Naive thymus-derived CD8-positive, alpha-beta T cell (primary cell): Measurements from ENCODE around the gene SYPL2. TPM values are rescaled to one million over a fixed set of nuclear protein-coding genes. Genes with fewer than 3 reads are reported as not detected.

Experiments used
- ATAC-seq, 2 donors: fragments of 150-1000 bp; cut with Tn5 transposase in 1 of 2; sonication (Bioruptor Pico), chemical (Tn5 transposase) in 1 of 2; 1 replicate in 1 of 2; 2 replicates in 1 of 2; pipeline ENCODE4 v1.10.0; 2021; ENCODE audit warnings: mild to moderate bottlenecking in 2 of 2, moderate library complexity in 2 of 2
- POLR2A ChIA-PET: fragments of 350-600 bp; sonication (Branson Sonifier 250); formaldehyde crosslinking; loops from one replicate; lab custom pipeline; 2021; ENCODE audit warnings: antibody characterized with exemption; lab: Charles Lee
- DNase-seq, 10 donors: peaks; one replicate each; pipeline versions ENCODE4 v3.0.0 to v3.0.0-alpha.2; 2020 to 2022
- H3K27ac Mint-ChIP-seq, 10 donors: one replicate each; pipeline ENCODE4 v1.8.0; 2020 to 2022; ENCODE audit warnings: mild to moderate bottlenecking in 10 of 10, mixed read lengths in 10 of 10, moderate library complexity in 4 of 10, inconsistent platforms in 1 of 10
- H3K27me3 Mint-ChIP-seq, 5 donors: one replicate each; pipeline ENCODE4 v1.8.0; 2021 to 2022; ENCODE audit warnings: mixed read lengths in 5 of 5
- H3K36me3 Mint-ChIP-seq, 3 donors: one replicate each; pipeline ENCODE4 v1.8.0; 2020 to 2022; ENCODE audit warnings: mixed read lengths in 3 of 3, mild to moderate bottlenecking in 2 of 3, inconsistent platforms in 1 of 3
- H3K4me1 Mint-ChIP-seq, 4 donors: one replicate each; pipeline ENCODE4 v1.8.0; 2021 to 2022; ENCODE audit warnings: mixed read lengths in 4 of 4
- H3K4me3 Mint-ChIP-seq, 10 donors: one replicate each; pipeline ENCODE4 v1.8.0; 2020 to 2022; ENCODE audit warnings: mild to moderate bottlenecking in 10 of 10, mixed read lengths in 10 of 10, moderate library complexity in 6 of 10, inconsistent platforms in 1 of 10
- H3K9me3 Mint-ChIP-seq, 9 donors: one replicate each; pipeline ENCODE4 v1.8.0; 2020 to 2022; ENCODE audit warnings: mixed read lengths in 9 of 9, mild to moderate bottlenecking in 3 of 9, inconsistent platforms in 1 of 9, moderate library complexity in 1 of 9
- polyA plus RNA-seq, 3 donors: library from polyadenylated mRNA; unstranded; fragments of 300-500 nt; fragmentation: Illumina TruSeq; gene quantifications; one replicate each; pipeline ENCODE4 v1.2.3, GENCODE V29; 2021
- total RNA-seq, 8 experiments: library from RNA in 2 of 8; stranded (reverse) in 2 of 8; gene quantifications; one replicate each; pipeline ENCODE4 v1.2.3 and lab custom pipeline; 2021 to 2026

Gene SYPL2
- total and polyA plus RNA-seq, 5 experiments from 2014 or later = 0.22 TPM; not detected in 4

DNA sequence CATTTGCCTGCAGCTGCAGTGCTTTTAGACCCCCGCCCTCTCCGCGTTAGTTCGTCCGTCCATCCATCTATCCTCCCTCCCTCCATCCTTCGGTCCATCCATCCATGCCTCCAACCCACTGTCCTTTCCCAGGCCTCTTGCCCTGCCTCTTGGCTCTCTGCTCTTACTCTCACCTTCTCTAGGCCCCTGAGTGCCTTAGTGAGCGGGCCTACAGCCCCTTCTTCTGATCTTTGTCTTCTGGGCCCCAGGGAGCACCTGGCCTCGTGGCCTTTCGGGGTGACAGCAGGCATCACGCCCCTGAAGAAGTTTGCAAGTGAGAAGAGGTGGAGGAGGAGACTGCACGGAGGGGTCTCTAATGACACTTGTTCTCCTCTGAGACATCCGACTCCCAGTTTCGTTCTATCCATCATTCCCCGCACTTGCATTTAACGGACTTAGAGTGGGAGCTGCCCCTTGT is 18.2 kb downstream of the SYPL2 start:
- ATAC-seq = no peak
- Mint-ChIP-seq H3K4me1 (peaks cover 22 to 41% (median 35%) of the 10 kb centered on the region in 4 donors), H3K27ac (peak overlapping the region; percentile 85 to 96 (median 91)), H3K9me3 (no peaks in the 10 kb centered on the region), H3K4me3 (peak overlapping the region; percentile 88 to 99 (median 96)), H3K27me3 (peaks cover 0 to 7% (median 4%) of the 10 kb centered on the region in 5 donors), H3K36me3 (peaks cover 0 to 13% (median 0%) of the 10 kb centered on the region in 3 donors)
- POLR2A ChIA-PET = interaction anchor here (0.6 to 4.9 kb wide), 17 partner anchors 9 to 835 kb away, joined by 3 to 55 read pairs (median 6); partner anchors contain the start of genes AMIGO1, CELSR2, CYB561D1 and GNAI3
- peak in 1 of 10 donors; percentile 59 for DNase-seq

DNA sequence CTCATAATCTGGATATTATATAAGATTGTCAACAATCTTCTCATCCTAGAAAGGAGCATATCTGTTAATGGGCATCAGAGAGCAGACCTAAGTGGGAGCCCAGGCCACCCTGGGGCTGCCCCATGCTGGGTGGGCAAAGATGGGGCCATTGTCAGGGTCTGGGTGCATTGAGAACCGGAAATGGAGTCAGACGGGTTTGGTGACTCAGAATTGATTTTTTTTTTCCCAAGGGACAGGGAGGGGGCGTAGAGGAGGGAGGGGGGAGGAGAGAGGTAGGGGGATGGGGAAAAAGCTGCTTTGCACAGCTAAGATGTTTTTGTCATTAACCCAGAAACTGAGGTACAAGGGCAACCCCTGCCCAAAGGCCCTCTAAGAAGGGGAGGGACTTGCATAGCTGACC is 18.7 kb downstream of the SYPL2 start:
- H3K27ac Mint-ChIP-seq = peak overlapping the region; percentile 85 to 96 (median 91)
- H3K4me3 Mint-ChIP-seq = peak overlapping the region; percentile 88 to 99 (median 96)
- ATAC-seq (no peak), DNase-seq (peak in 1 of 10 donors; percentile 18)
- peaks cover 0 to 16% (median 0%) of the 10 kb centered on the region in 3 donors for H3K36me3 Mint-ChIP-seq
- H3K4me1 Mint-ChIP-seq = peaks cover 22 to 41% (median 35%) of the 10 kb centered on the region in 4 donors
- POLR2A ChIA-PET = interaction anchor here (1.1 to 4.9 kb wide), 8 partner anchors 9 to 63 kb away, joined by 3 to 55 read pairs (median 22); partner anchors contain the start of genes CYB561D1, GNAI3 and PSMA5
- no peaks in the 10 kb centered on the region for H3K9me3 Mint-ChIP-seq
- peaks cover 0 to 6% (median 0%) of the 10 kb centered on the region in 5 donors for H3K27me3 Mint-ChIP-seq

DNA sequence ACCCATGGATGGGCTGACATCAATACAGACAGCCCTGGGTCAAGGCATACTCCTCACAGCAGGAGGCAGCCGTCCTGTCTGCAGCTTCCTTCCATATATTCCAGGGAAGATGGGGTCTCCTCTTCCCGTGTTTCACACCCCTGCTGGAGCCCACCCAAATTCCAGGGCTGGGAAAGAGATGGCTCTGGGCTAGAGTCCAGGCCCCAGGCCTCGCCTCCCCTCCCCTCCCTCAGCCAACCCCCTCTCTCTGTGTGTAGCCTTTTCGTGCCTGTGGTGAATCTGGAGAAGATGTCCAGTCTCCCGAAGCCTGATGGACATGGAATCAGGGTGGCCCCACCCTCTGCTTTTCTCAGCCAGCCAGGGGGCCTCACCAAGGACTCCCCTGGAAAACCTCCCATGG is 20.9 kb downstream of the SYPL2 start:
- Mint-ChIP-seq H3K27ac (no peak overlapping the region), H3K36me3 (peaks cover 0 to 19% (median 0%) of the 10 kb centered on the region in 3 donors), H3K9me3 (no peaks in the 10 kb centered on the region), H3K4me3 (no peak overlapping the region), H3K27me3 (no peaks in the 10 kb centered on the region), H3K4me1 (peaks cover 26 to 47% (median 39%) of the 10 kb centered on the region in 4 donors)
- no peak for DNase-seq
- POLR2A ChIA-PET = interaction anchor here (0.8 to 19.1 kb wide), 4 partner anchors 9 to 44 kb away, joined by 3 to 337 read pairs (median 30); partner anchors contain the start of gene AMIGO1
- ATAC-seq = no peak

DNA sequence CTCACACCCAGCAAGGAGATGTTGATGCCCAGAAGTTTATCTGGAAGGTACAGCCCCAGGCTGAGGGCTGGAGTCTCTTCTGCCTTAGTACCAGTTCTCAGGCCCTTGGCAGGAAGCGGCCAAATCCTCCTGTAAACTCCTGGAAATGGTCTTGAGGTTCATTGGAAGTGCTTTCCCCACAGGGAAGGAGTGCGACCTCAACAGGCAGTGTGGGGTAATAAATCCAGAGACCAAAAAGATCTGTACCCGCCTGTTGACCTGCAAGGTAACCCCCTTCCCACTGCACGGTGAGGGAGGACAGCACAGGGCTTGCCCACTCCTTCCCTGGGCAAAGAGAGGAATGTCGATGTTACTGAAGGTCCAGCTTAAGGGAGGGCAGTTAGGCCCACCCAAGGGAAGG is 21.9 kb downstream of the SYPL2 start:
- peaks cover 22 to 38% (median 32%) of the 10 kb centered on the region in 4 donors for H3K4me1 Mint-ChIP-seq
- ATAC-seq (no peak), DNase-seq (no peak)
- POLR2A ChIA-PET = interaction anchor here (0.8 to 19.1 kb wide), 3 partner anchors 9 to 20 kb away, joined by 3 to 337 read pairs (median 5); partner anchors contain the start of gene AMIGO1
- H3K27me3 Mint-ChIP-seq = no peaks in the 10 kb centered on the region
- H3K27ac Mint-ChIP-seq = no peak overlapping the region
- H3K9me3 Mint-ChIP-seq = no peaks in the 10 kb centered on the region
- peaks cover 0 to 19% (median 0%) of the 10 kb centered on the region in 3 donors for H3K36me3 Mint-ChIP-seq
- no peak overlapping the region for H3K4me3 Mint-ChIP-seq

DNA sequence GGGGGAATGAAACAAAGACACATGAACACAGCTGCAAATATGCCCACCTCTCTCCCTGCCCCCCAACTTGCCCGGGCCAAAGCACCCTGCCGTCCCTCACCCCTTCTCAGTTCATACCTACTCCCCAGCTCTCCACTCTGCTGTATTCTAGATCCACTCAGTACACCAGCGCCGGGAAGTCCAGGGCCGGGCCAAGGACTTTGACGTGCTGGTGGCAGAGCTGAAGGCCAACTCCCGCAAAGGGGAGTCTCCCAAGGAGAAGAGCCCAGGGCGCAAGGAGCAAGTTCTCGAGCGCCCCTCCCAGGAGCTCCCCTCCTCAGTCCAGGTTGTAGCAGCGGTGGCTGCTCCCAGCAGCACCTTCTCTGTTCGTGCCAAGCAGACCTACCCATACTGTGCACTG is 22.4 kb downstream of the SYPL2 start:
- Mint-ChIP-seq H3K27ac (no peak overlapping the region), H3K9me3 (no peaks in the 10 kb centered on the region)
- POLR2A ChIA-PET = interaction anchor here (19.1 to 22.6 kb wide), 2 partner anchors 20 to 45 kb away, joined by 337 to 462 read pairs; partner anchors contain the start of genes AMIGO1 and GPR61

DNA sequence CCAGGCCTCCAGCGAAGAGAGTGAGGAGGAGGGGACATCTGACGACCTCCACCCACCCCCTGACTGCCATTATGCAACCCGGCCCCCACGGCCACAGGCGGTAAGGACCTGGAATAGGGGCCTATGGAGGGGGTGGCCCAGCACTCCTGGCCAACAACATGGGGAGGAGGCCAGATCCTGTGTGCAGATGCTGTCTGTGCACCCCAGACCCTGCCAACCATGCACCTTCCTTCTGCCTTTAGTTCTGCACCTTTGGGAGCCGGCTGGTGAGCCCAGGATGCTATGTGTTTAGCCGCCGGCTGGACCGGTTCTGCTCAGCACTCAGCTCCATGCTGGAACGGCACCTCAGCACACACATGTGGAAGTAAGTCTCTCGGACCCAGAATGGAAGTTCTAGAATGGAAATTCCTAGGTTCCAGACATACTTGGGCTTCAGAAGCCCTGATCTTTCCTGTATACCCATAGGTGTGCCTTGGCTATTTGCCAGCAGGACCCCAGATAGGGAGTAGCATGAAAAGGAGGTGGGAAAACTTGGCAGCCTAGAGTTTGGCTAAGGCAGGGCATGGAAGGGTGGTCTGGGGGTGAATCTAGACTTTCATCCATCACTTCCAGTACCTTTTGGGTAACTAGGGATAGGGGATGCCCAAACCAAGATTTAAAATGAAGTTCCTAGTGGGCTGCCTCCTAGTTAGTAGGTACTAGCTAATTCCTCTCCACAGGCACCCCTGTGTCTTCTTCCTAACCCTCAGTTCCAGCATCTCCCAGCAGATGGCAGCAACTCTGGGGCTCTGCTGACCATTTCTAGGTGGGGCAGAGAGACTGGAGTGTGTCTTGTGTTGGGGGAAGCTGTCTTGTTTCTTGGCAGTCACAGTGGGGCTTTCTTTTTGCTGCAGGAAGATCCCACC is 23.9 kb downstream of the SYPL2 start:
- H3K36me3 Mint-ChIP-seq = peaks cover 0 to 21% (median 0%) of the 10 kb centered on the region in 3 donors
- peaks cover 12 to 41% (median 31%) of the 10 kb centered on the region in 4 donors for H3K4me1 Mint-ChIP-seq
- H3K4me3 Mint-ChIP-seq = peak overlapping the region in 2 of 10 donors; percentile 30 to 75
- ATAC-seq = peak; percentile 19 to 24
- H3K27me3 Mint-ChIP-seq = no peaks in the 10 kb centered on the region
- peak; percentile 46 to 83 (median 70) for DNase-seq
- POLR2A ChIA-PET = interaction anchor here (0.8 to 22.6 kb wide), 5 partner anchors 18 to 390 kb away, joined by 3 to 462 read pairs (median 4); partner anchors contain the start of genes AMIGO1, GNAI3, GPR61 and PSMA5
- H3K27ac Mint-ChIP-seq = peak overlapping the region in 3 of 10 donors; percentile 19 to 56 (median 41)
- H3K9me3 Mint-ChIP-seq = no peaks in the 10 kb centered on the region

More for the DNA sequence above, 22.4 kb downstream of the SYPL2 start:
- DNase-seq (no peak), ATAC-seq (no peak)
- Mint-ChIP-seq H3K4me1 (peaks cover 18 to 39% (median 30%) of the 10 kb centered on the region in 4 donors), H3K36me3 (peaks cover 0 to 19% (median 0%) of the 10 kb centered on the region in 3 donors), H3K4me3 (peak overlapping the region in 1 of 10 donors; percentile 32), H3K27me3 (no peaks in the 10 kb centered on the region)

DNA sequence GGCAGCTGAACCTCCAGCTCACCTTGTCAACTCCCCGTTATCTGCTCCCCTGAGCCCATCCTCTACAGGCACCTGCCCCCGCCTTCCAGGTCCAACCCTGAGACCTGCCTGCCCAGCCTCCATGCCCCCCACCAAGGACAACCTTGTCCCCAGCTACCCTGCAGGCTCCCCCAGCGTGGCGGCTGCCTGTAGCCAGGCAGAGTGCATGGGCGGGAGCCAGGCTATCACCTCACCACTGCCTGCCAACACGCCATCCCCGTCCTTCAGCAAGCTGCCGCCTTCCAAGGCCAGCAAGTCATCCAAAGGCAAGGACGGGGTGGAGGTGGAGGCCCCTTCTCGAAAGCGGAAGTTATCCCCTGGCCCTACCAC is 24.6 kb downstream of the SYPL2 start:
- H3K27me3 Mint-ChIP-seq = no peaks in the 10 kb centered on the region
- H3K4me1 Mint-ChIP-seq = peaks cover 16 to 42% (median 34%) of the 10 kb centered on the region in 4 donors
- H3K27ac Mint-ChIP-seq = peak overlapping the region in 3 of 10 donors; percentile 19 to 56 (median 41)
- no peaks in the 10 kb centered on the region for H3K9me3 Mint-ChIP-seq
- ATAC-seq (no peak), DNase-seq (no peak)
- peak overlapping the region in 2 of 10 donors; percentile 30 to 75 for H3K4me3 Mint-ChIP-seq
- POLR2A ChIA-PET = interaction anchor here (0.8 to 22.6 kb wide), 4 partner anchors 18 to 391 kb away, joined by 3 to 462 read pairs (median 170); partner anchors contain the start of genes AMIGO1, GPR61 and PSMA5
- H3K36me3 Mint-ChIP-seq = peaks cover 0 to 26% (median 0%) of the 10 kb centered on the region in 3 donors

DNA sequence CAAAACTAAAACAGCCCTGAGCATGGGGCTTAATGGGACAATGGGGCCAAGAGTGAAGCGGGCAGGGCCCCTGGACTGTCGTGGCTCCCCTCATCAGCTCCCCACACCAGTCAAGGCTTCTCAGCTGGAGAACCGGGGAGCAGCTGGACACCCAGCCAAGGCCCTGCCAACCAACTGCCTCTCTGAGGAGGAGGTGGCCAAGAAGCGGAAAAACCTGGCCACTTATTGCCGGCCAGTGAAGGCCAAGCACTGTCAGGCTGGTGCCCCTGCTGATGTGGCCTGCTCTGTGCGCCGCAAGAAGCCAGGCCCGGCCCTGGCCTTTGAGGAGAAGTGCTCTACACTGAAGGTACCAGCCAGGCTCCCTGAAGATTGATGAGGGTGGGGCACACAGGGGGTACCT is 25.0 kb downstream of the SYPL2 start:
- Mint-ChIP-seq H3K9me3 (no peaks in the 10 kb centered on the region), H3K27me3 (no peaks in the 10 kb centered on the region), H3K27ac (peak overlapping the region in 1 of 10 donors; percentile 27), H3K4me3 (peak overlapping the region in 1 of 10 donors; percentile 18), H3K36me3 (peaks cover 0 to 29% (median 0%) of the 10 kb centered on the region in 3 donors), H3K4me1 (peaks cover 20 to 44% (median 36%) of the 10 kb centered on the region in 4 donors)
- DNase-seq = no peak
- no peak for ATAC-seq
- POLR2A ChIA-PET = interaction anchor here (1.1 to 22.6 kb wide), 3 partner anchors 17 to 66 kb away, joined by 4 to 462 read pairs (median 337); partner anchors contain the start of genes AMIGO1, GPR61 and PSMA5

DNA sequence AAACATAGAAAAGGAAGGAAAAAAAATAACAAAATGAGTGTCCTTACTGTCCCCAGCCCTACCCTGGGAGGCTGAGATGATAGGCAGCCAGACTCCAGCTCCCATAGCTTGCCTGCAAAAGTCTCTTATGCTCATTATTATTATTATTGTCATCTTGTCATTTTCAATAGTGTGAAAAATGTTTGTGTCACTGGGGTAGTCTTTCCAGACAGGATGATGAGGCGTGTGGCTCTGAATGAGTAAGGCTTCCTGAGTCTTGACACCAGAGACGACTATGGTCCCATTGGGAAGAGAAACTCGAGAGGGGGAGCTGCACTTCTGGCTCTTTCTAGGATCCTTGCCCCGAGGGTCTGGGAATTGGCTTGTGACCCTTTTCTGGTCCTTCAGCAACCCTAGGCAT is 26.4 kb downstream of the SYPL2 start:
- peaks cover 0 to 37% (median 3%) of the 10 kb centered on the region in 3 donors for H3K36me3 Mint-ChIP-seq
- POLR2A ChIA-PET = interaction anchor here (1.2 to 22.6 kb wide), 6 partner anchors 8 to 492 kb away, joined by 3 to 462 read pairs (median 19); partner anchors contain the start of genes AHCYL1, AMIGO1, ATXN7L2 and GPR61
- peaks cover 26 to 51% (median 47%) of the 10 kb centered on the region in 4 donors for H3K4me1 Mint-ChIP-seq
- peak overlapping the region in 6 of 10 donors; percentile 13 to 54 (median 26) for H3K4me3 Mint-ChIP-seq
- no peaks in the 10 kb centered on the region for H3K27me3 Mint-ChIP-seq
- H3K9me3 Mint-ChIP-seq = no peaks in the 10 kb centered on the region
- DNase-seq (no peak), ATAC-seq (no peak)
- H3K27ac Mint-ChIP-seq = peak overlapping the region in 4 of 10 donors; percentile 14 to 75 (median 34)

DNA sequence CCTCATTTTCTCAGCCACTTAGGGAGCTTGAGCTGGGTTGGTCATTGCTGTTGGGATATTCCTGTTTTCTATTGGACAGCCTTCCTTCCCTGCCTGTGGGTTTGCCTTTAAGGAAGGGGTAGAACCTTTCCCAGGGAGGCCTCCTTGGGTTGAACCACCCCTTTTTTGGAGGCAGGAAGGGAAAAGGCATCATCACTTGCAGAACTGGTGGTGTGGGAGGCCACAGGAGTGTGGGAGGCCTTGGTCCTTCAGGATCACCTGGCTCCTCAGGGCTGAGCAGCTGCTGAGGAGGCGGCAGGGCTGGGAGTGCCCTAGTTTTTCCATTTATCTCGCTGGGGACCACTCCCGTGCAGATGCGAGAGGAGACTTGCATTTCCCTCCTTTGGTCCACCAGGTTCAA is 26.9 kb downstream of the SYPL2 start:
- Mint-ChIP-seq H3K4me1 (peaks cover 30 to 56% (median 52%) of the 10 kb centered on the region in 4 donors), H3K36me3 (peaks cover 0 to 33% (median 3%) of the 10 kb centered on the region in 3 donors), H3K4me3 (peak overlapping the region in 9 of 10 donors; percentile 92 to 99 (median 95)), H3K27me3 (no peaks in the 10 kb centered on the region), H3K9me3 (no peaks in the 10 kb centered on the region), H3K27ac (peak overlapping the region in 3 of 10 donors; percentile 89 to 97 (median 92))
- DNase-seq = peak in 1 of 10 donors; percentile 28
- POLR2A ChIA-PET = interaction anchor here (1.2 to 22.6 kb wide), 7 partner anchors 9 to 491 kb away, joined by 3 to 462 read pairs (median 11); partner anchors contain the start of genes AHCYL1, AMIGO1, ATXN7L2 and GPR61
- ATAC-seq = no peak

DNA sequence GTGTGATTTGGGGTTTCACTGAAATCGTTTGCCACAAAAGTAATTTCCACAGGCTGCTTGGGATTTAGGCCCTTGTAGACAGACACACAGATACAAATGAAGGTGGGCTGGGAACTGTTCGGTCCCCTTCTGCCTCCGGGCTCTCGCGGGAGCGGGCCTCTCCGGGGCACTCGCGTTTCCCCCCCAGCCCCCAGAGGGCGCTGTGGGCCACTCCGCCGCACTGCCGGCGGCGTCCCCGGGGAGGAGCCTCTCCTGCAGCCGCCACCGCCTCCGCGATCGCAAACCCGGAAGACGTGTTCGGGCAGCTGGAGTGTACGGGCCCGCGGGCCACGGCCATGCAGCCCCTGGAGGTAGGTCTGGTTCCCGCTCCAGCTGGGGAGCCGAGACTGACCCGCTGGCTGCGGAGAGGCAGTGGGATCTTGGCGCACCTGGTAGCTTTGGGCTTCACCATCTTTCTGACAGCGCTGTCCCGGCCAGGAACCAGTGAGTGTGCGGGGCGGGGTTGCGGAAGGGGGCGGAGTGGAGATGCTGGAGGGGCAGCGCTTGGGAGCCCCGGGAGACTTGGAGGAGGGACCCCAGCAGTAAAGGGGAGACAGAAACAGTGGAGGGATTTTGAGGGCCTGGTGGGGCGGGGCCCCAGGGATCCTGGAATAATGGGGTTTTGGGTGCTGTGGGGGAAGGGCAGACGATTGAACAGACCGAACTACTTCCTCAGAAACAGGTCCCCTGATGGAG is 27.6 kb downstream of the SYPL2 start, which contains the start of gene CYB561D1:
TSS of gene CYB561D1 (plus strand) at position 290 of the 735 bp plus-strand sequence. CDS start at position 336, 46 bp downstream.
- peak within 1 kb of the TSS; percentile 78 to 97 (median 91) for H3K27ac Mint-ChIP-seq
- no peaks in the 10 kb centered on the region for H3K9me3 Mint-ChIP-seq
- peaks cover 30 to 61% (median 58%) of the 10 kb centered on the region in 4 donors for H3K4me1 Mint-ChIP-seq
- peaks cover 0 to 33% (median 3%) of the 10 kb centered on the region in 3 donors for H3K36me3 Mint-ChIP-seq
- ATAC-seq (peak; percentile 86 to 90), DNase-seq (peak; percentile 82 to 97 (median 91))
- POLR2A ChIA-PET = interaction anchor here (0.9 to 22.6 kb wide), 8 partner anchors 9 to 490 kb away, joined by 3 to 462 read pairs (median 8); partner anchors contain the start of genes AHCYL1, AMIGO1, ATXN7L2 and GPR61
- H3K4me3 Mint-ChIP-seq = peak within 1 kb of the TSS; percentile 92 to 99 (median 96)
- H3K27me3 Mint-ChIP-seq = no peaks in the 10 kb centered on the region
